ENCODE measurements around the gene DCDC1.

The DCDC1 gene

DNA sequence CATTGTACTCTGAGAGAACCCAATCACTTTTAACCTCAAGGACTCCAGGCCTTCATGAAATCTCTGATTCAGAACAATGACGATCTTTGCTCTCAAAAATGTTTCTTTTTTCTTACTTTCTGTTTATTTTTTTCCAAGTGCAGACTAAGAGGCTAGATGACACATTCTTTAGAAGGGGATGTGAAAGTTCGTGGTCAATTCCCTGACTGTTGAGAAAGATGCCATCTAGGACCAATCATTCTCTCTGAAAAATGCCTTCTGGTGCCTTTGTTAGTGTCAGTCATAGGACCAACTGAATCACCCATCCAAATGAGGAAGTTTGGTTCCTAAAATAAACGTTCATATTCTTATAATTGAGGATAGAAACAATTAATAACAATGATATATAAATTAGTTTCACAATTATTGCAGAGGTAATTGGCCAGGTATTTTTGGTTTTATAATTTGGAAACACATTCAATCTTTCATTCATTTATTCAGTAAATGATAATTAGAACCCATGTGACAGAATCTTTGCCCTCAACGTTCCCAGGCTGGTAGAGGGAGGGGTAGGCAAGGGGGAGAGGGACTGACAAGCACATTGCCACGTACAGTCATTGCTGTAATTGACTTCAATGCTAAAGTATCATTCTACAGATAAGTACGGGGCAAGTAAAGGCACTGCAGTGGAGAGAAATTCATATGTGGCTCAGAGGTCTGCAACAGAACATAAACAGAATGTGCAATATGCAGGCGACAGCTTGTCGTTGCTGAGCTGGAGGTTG, 450.0 kb downstream of the DCDC1 start:
- FAIRE-seq (no peak), DNase-seq (ENCODE audit: insufficient read length, low spot score) (no peak)

- no peak for FAIRE-seq
- DNase-seq (ENCODE audit: insufficient read length, low spot score) = peak; percentile 5
Measured at GRCh38 chr11:30917859-30918478, 451.6 kb downstream of the DCDC1 start.

GRCh38 chr11:30917266-30917665, 452.3 kb downstream of the DCDC1 start:
- FAIRE-seq (no peak), DNase-seq (ENCODE audit: insufficient read length, low spot score) (no peak)

- DNase-seq (ENCODE audit: insufficient read length, low spot score) (no peak), FAIRE-seq (no peak)
Measured at GRCh38 chr11:30916764-30917163, 452.8 kb downstream of the DCDC1 start.

GRCh38 chr11:30914143-30914762, 455.3 kb downstream of the DCDC1 start:
- FAIRE-seq (no peak), DNase-seq (ENCODE audit: insufficient read length, low spot score) (peak; percentile 8)

GRCh38 chr11:30911247-30911646, 458.3 kb downstream of the DCDC1 start:
- DNase-seq (ENCODE audit: insufficient read length, low spot score) (no peak), FAIRE-seq (no peak)

- no peak for FAIRE-seq
- DNase-seq (ENCODE audit: insufficient read length, low spot score) = no peak
Measured at GRCh38 chr11:30908857-30909256, 460.7 kb downstream of the DCDC1 start.

GRCh38 chr11:30908272-30908671, 461.3 kb downstream of the DCDC1 start:
- DNase-seq (ENCODE audit: insufficient read length, low spot score) = no peak
- no peak for FAIRE-seq

DNA sequence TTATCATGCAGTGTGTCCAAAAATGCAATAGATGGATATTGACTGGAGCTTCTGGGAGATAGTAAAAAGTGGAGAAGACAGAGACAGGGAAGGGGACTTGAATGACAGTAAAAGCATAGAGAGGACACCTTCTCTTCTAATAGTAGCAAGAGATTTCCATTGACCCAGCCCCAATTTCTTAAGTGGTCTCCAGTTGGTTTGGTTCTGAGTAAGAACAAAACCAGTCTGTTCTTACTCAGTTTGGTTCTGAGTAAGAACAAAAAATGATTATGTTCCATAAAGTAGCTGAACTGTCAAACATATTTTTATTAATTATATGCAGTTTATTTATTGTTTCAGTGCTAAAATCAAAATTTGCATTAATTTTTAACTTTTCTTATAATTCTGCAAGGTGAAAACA, 466.6 kb downstream of the DCDC1 start:
- DNase-seq (ENCODE audit: insufficient read length, low spot score) = no peak
- no peak for FAIRE-seq

DNA sequence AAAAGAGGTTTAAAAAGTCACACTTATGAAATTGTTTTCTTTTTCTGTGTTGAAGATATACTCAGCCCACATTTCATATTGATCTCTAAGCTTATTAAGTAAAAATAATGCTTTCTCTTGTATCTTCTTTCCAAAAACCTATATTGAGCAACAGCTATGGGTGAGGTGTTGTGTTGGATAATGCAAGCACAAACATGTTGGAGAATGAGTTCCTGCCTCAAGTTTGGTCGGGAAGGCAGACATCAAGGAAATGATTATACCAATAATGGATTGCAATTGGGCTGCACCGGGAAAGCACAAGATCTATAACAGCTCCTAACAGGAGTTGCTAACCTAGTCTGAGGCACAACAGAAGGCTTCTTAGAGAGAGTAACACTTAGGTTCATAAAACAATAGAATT, 474.5 kb downstream of the DCDC1 start:
- DNase-seq (ENCODE audit: insufficient read length, low spot score) (no peak), FAIRE-seq (no peak)

GRCh38 chr11:30893318-30893717, 476.2 kb downstream of the DCDC1 start:
- DNase-seq (ENCODE audit: insufficient read length, low spot score) = no peak
- no peak for FAIRE-seq

GRCh38 chr11:30889143-30889794, 480.3 kb downstream of the DCDC1 start:
- DNase-seq (ENCODE audit: insufficient read length, low spot score) (peak; percentile 2), FAIRE-seq (no peak)

DNA sequence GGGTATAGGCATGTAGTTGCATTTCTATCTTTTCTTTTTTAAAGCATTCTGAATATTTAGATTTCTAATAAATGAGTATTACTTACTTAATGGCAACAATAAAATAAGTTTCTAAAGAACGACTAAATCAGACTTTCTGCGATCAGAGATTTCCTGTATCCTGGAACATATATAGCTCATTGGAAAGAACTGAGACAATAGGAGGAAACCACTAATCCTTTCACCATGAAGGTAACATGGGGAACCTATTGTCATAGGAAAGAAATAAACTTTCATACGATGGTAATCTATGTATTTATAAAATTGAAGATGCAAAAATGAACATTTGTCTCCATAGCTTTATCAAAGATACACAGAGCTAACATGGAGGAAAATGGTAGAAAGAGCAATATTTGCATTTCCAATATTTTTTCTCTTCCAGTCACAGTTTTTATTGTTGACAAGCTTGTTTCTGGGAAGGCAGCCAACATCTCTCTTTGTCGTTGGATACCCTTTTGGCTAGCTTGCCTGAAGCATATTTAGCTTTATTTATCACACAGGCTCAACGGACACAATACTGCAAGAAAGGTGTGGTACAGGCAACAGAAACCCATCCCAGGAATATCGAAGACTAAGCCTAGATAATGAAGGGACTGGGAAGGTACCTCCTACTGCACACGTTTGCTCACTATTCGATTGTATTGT, 490.1 kb downstream of the DCDC1 start:
- no peak for FAIRE-seq
- no peak for DNase-seq (ENCODE audit: insufficient read length, low spot score)

DNA sequence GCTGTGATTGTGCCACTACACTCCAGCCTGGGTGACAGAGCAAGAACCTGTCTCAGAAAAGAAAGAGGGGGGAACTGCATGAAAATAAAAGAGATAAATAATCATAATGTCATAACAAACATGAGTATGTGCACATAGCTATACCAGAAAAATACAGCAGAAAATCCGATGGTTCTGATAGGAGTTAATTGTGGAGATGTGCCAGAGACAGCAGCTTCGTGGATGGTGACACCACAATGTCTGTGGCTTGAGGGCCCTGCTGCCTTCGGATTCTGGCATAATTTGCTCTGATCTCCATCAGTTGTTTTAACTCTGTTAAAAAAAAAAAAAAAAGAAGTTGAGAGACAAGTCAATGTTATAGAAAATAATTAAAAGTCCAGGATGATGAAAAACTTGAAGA, 491.1 kb downstream of the DCDC1 start:
- DNase-seq (ENCODE audit: insufficient read length, low spot score) (no peak), FAIRE-seq (no peak)

GRCh38 chr11:30876663-30877396, 492.7 kb downstream of the DCDC1 start:
- FAIRE-seq = no peak
- no peak for DNase-seq (ENCODE audit: insufficient read length, low spot score)

DNA sequence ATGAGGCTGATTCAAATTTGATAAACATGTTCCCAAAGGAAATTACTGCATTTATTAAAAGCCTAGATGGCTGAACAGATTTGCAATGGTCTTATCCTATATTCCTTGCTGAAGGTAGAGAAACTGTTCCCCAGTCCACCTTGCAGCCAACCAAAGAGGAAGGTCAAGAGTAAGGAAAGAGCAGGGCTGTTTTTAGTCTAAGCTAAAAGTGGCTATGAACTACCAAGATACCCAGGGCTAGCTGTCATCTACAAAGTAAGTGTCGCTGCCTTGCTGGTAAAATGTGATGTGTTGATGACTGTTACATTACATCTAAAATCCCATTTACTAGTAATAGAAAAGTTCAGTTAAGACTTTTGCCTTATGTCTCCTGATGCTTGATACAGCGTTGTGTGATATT, 493.3 kb downstream of the DCDC1 start:
- FAIRE-seq = no peak
- DNase-seq (ENCODE audit: insufficient read length, low spot score) = no peak

DNA sequence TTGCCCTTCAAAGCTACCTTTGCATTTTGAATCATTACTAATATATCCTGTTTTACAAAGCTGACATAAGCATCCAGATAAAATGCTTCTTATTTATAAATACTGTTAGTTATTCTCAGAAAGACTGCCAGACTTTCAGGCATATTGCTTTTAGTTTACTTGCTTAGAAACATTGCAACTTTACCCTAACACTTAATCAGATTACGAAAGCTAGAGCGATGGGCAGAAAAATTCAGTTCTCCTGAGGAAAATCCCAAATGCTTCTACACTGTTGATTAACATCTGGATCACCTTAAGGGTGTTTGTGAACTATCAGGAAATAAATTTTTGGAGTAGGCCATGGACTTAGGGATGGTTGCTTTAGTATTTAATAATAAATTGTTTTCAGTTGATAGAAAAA, 493.7 kb downstream of the DCDC1 start:
- DNase-seq (ENCODE audit: insufficient read length, low spot score) (no peak), FAIRE-seq (no peak)

GRCh38 chr11:30873924-30874610, 495.5 kb downstream of the DCDC1 start:
- no peak for FAIRE-seq
- DNase-seq (ENCODE audit: insufficient read length, low spot score) = no peak

DNA sequence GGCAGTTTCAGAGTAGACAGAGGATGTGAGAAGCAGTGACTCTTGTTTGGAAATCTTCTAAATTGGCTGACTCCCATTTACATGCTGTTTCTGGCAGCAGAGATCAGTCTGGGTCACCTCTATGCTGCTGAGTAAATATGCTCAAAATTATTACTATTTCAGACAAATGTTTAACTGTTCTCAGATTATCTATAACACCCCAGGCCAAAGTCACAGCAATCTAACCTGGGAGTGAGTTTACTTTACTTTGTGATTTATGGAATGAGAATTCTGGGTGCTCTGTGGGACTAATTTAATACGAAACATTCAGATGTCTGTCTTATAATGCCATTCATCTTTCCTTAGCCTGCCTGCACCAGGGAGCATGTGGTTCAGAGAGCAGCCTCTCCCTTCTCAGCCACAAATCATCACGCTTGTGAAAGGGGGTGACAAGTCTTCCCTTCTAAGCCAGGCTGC, 500.9 kb downstream of the DCDC1 start:
- FAIRE-seq (no peak), DNase-seq (ENCODE audit: insufficient read length, low spot score) (no peak)

GRCh38 chr11:30863209-30863608, 506.3 kb downstream of the DCDC1 start:
- FAIRE-seq = no peak
- no peak for DNase-seq (ENCODE audit: insufficient read length, low spot score)

Measured in HTR-8/SVneo (cell line).